HEK293T (cell line): ENCODE measurements around the gene ZNF148.

ENCODE experiments used
- ARNT ChIP-seq: fragments of 450-650 bp; IDR thresholded peaks from 2 replicates; pipeline ENCODE4 v1.6.1; 2017; ENCODE audit warnings: mild to moderate bottlenecking
- BHLHE40 ChIP-seq: fragments of 450-650 bp; IDR thresholded peaks from 2 replicates; pipeline ENCODE4 v1.6.1; 2016; ENCODE audit warnings: mild to moderate bottlenecking, moderate library complexity, borderline replicate concordance
- FOXA1 ChIP-seq: fragments of 450-650 bp; IDR thresholded peaks from 2 replicates; pipeline ENCODE4 v1.6.1; 2016; ENCODE audit warnings: mild to moderate bottlenecking
- FOXK2 ChIP-seq: fragments of 450-650 bp; IDR thresholded peaks from 2 replicates; pipeline ENCODE4 v1.6.1; 2016; ENCODE audit warnings: mild to moderate bottlenecking
- FOXM1 ChIP-seq: fragments of 450-650 bp; IDR thresholded peaks from 2 replicates; pipeline ENCODE4 v1.6.1; 2017; ENCODE audit warnings: mild to moderate bottlenecking, borderline replicate concordance
- L3MBTL2 ChIP-seq: fragments of 450-650 bp; conservative IDR thresholded peaks from 2 replicates; pipeline ENCODE4 v1.6.1; 2016; ENCODE audit warnings: mild to moderate bottlenecking
- NFRKB ChIP-seq: fragments of 450-650 bp; IDR thresholded peaks from 2 replicates; pipeline ENCODE4 v1.6.1; 2016; ENCODE audit warnings: mild to moderate bottlenecking, moderate library complexity
- SP1 ChIP-seq: fragments of 450-650 bp; IDR thresholded peaks from 2 replicates; pipeline ENCODE4 v1.6.1; 2017
- SUZ12 ChIP-seq: fragments of 450-650 bp; IDR thresholded peaks from 2 replicates; pipeline ENCODE4 v1.6.1; 2016; ENCODE audit warnings: mild to moderate bottlenecking
- TARDBP ChIP-seq: fragments of 450-650 bp; IDR thresholded peaks from 2 replicates; pipeline ENCODE4 v1.6.1; 2016
- ZNF384 ChIP-seq: fragments of 450-650 bp; IDR thresholded peaks from 2 replicates; pipeline ENCODE4 v1.6.1; 2016

DNA sequence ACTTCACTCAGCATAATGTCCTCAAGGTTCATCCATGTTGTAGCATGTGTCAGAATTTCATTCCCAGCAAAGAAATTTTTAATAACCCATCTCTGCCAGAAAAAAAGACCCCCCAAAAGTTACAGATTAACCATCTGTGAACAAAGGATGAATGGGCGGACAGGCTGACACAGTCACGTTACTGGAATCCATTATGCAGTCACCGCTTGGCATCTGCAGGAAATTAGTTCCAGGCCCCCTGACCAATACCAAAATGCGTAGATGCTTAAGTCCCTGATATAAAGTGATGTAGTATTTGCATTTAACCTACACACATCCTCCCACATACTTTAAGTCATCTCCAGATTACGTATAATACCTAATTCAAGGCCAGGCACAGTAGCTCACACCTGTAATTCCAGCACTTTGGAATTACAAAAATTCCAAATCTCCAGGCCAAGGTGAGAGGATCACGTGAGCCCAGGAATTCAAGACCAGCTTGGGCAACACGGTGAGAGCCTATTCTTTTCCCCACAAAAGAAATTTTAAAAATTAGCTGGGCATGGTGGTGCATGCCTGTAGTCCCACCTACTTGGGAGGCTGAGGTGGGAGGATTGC lies 161.1 kb downstream of the ZNF148 start:
- TF ChIP-seq FOXK2: no peak
- no peak for TF ChIP-seq TARDBP
- no peak for TF ChIP-seq BHLHE40
- TF ChIP-seq SUZ12: no peak
- TF ChIP-seq FOXA1: no peak
- no peak for TF ChIP-seq ARNT
- no peak for TF ChIP-seq FOXM1
- TF ChIP-seq SP1: no peak
- TF ChIP-seq NFRKB: no peak
- TF ChIP-seq ZNF384: no peak
- TF ChIP-seq L3MBTL2: no peak
